MM.1S (cell line): Measurements from ENCODE around the gene TMEFF2.

Experiments used
- DNase-seq: peaks from one replicate; pipeline ENCODE4 v3.0.0-alpha.2; 2015
- H2AFZ ChIP-seq: fragments of 300-600 bp; sonication (generic); 2 replicates; pipeline ENCODE4 v1.6.0; 2016; ENCODE audit warnings: antibody characterized with exemption, low read length
- H3F3A ChIP-seq: fragments of 300-600 bp; sonication (generic); 2 replicates; pipeline ENCODE4 v1.6.1; 2016; ENCODE audit warnings: mild to moderate bottlenecking, antibody characterized with exemption, low read length, moderate library complexity, mixed read lengths; ENCODE audit not compliant: insufficient read depth
- H3K27ac ChIP-seq: fragments of 300-600 bp; sonication (generic); 2 replicates; pipeline ENCODE4 v1.5.1; 2016; ENCODE audit warnings: mild to moderate bottlenecking, low read length
- H3K27me3 ChIP-seq: fragments of 300-600 bp; sonication (generic); replicated peaks from 2 replicates; pipeline ENCODE4 v1.6.0; 2016; ENCODE audit warnings: low read length; ENCODE audit not compliant: insufficient read depth
- H3K36me3 ChIP-seq: fragments of 300-600 bp; sonication (generic); replicated peaks from 2 replicates; pipeline ENCODE4 v1.6.1; 2016; ENCODE audit warnings: mild to moderate bottlenecking, low read length, mixed read lengths; ENCODE audit not compliant: insufficient read depth
- H3K4me1 ChIP-seq: fragments of 300-600 bp; sonication (generic); 2 replicates; pipeline ENCODE4 v1.6.1; 2016; ENCODE audit warnings: low read length, mixed read lengths
- H3K4me2 ChIP-seq: fragments of 300-600 bp; sonication (generic); 2 replicates; pipeline ENCODE4 v1.6.0; 2016; ENCODE audit warnings: low read depth, low read length
- H3K4me3 ChIP-seq: fragments of 300-600 bp; sonication (generic); 2 replicates; pipeline ENCODE4 v1.5.1; 2016; ENCODE audit warnings: low read length, mixed read lengths
- H3K79me2 ChIP-seq: fragments of 300-600 bp; sonication (generic); 2 replicates; pipeline ENCODE4 v1.6.1; 2016; ENCODE audit warnings: mixed run types, low read length, mixed read lengths
- H3K9ac ChIP-seq: fragments of 300-600 bp; sonication (generic); 2 replicates; pipeline ENCODE4 v1.6.1; 2016; ENCODE audit warnings: low read length, mixed read lengths
- H3K9me2 ChIP-seq: fragments of 300-600 bp; sonication (generic); replicated peaks from 2 replicates; pipeline ENCODE4 v1.6.1; 2016; ENCODE audit warnings: mild to moderate bottlenecking, low read length, mixed read lengths; ENCODE audit not compliant: insufficient read depth
- H3K9me3 ChIP-seq: fragments of 300-600 bp; sonication (generic); replicated peaks from 2 replicates; pipeline ENCODE4 v1.6.1; 2016; ENCODE audit warnings: mild to moderate bottlenecking, low read length, mixed read lengths; ENCODE audit not compliant: insufficient read depth
- H4K20me1 ChIP-seq: fragments of 300-600 bp; sonication (generic); 2 replicates; pipeline ENCODE4 v1.6.1; 2016; ENCODE audit warnings: mild to moderate bottlenecking, low read length, moderate library complexity, mixed read lengths; ENCODE audit not compliant: insufficient read depth
- CTCF ChIP-seq: fragments of 300-600 bp; sonication (generic); IDR thresholded peaks from 2 replicates; pipeline ENCODE4 v1.5.1; 2016; ENCODE audit warnings: antibody characterized with exemption, low read length, mixed read lengths
- EZH2 ChIP-seq: fragments of 300-600 bp; sonication (generic); optimal IDR thresholded peaks from 2 replicates; pipeline ENCODE3; 2017; ENCODE audit warnings: low read depth, mild to moderate bottlenecking, antibody characterized with exemption, low read length, mixed read lengths
- EZH2phosphoT487 ChIP-seq: fragments of 300-600 bp; sonication (generic); IDR thresholded peaks from 2 replicates; pipeline ENCODE4 v1.6.1; 2018; ENCODE audit warnings: antibody characterized with exemption, low read length

TMEFF2 gene

GRCh38 chr2:191983591-191983990 lies 211.1 kb downstream of the TMEFF2 start:
- H3K27me3 ChIP-seq: no peaks in the 10 kb centered on the region
- no peaks in the 10 kb centered on the region for H3K9me2 ChIP-seq
- TF ChIP-seq CTCF (no peak), EZH2phosphoT487 (no peak), EZH2 (no peak)
- no peak overlapping the region for H3K4me2 ChIP-seq
- H3K36me3 ChIP-seq: no peaks in the 10 kb centered on the region
- H3F3A ChIP-seq: no peaks in the 10 kb centered on the region
- no peak overlapping the region for H3K9ac ChIP-seq
- no peak overlapping the region for H3K27ac ChIP-seq
- no peaks in the 10 kb centered on the region for H3K4me1 ChIP-seq
- no peaks in the 10 kb centered on the region for H4K20me1 ChIP-seq
- H3K9me3 ChIP-seq: no peaks in the 10 kb centered on the region
- H3K79me2 ChIP-seq: no peaks in the 10 kb centered on the region
- H3K4me3 ChIP-seq: no peak overlapping the region
- no peak overlapping the region for H2AFZ ChIP-seq
- DNase-seq: no peak

- H3K27ac ChIP-seq: no peak overlapping the region
- H3K79me2 ChIP-seq: no peaks in the 10 kb centered on the region
- no peaks in the 10 kb centered on the region for H3K9me3 ChIP-seq
- H3K9ac ChIP-seq: no peak overlapping the region
- H3F3A ChIP-seq: no peaks in the 10 kb centered on the region
- H3K9me2 ChIP-seq: no peaks in the 10 kb centered on the region
- H3K36me3 ChIP-seq: no peaks in the 10 kb centered on the region
- no peak overlapping the region for H2AFZ ChIP-seq
- H3K4me1 ChIP-seq: no peaks in the 10 kb centered on the region
- no peak overlapping the region for H3K4me3 ChIP-seq
- TF ChIP-seq EZH2phosphoT487 (no peak), CTCF (no peak), EZH2 (no peak)
- no peak overlapping the region for H3K4me2 ChIP-seq
- DNase-seq: no peak
- no peaks in the 10 kb centered on the region for H4K20me1 ChIP-seq
- no peaks in the 10 kb centered on the region for H3K27me3 ChIP-seq
Observed at GRCh38 chr2:191983186-191983585, 211.5 kb downstream of the TMEFF2 start.

- Histone ChIP-seq H3F3A (no peaks in the 10 kb centered on the region), H3K9me2 (no peaks in the 10 kb centered on the region), H4K20me1 (no peaks in the 10 kb centered on the region), H3K9me3 (no peaks in the 10 kb centered on the region), H3K9ac (no peak overlapping the region), H3K4me2 (no peak overlapping the region), H3K4me1 (no peaks in the 10 kb centered on the region), H3K27ac (no peak overlapping the region), H3K79me2 (no peaks in the 10 kb centered on the region), H3K4me3 (no peak overlapping the region), H3K27me3 (no peaks in the 10 kb centered on the region), H2AFZ (no peak overlapping the region), H3K36me3 (no peaks in the 10 kb centered on the region)
- TF ChIP-seq EZH2 (no peak), EZH2phosphoT487 (no peak), CTCF (no peak)
- DNase-seq: no peak
Observed at GRCh38 chr2:191981706-191982105, 213.0 kb downstream of the TMEFF2 start.
